Panc1 (cell line): ENCODE results near the gene GPRIN1. TPM values are rescaled to one million over a fixed set of nuclear protein-coding genes. Genes with fewer than 3 reads are reported as not detected.

Source experiments
- ATAC-seq: fragments of 200-7000 bp; cut with Tn5 transposase; 2 replicates; pipeline ENCODE4 v1.9.1; 2020; ENCODE audit warnings: mild to moderate bottlenecking, moderate library complexity
- BruUV-seq: library from RNA; stranded (reverse); fragments of 400-500 nt; replicated peaks from 2 replicates; lab custom pipeline; 2021; lab: Mats Ljungman, UMichigan
- CTCF ChIA-PET: fragments of 300-600 bp; sonication (Branson Sonifier 250); formaldehyde crosslinking; loops from one replicate; lab custom pipeline; 2022; ENCODE audit warnings: antibody characterized with exemption; lab: Charles Lee
- POLR2A ChIA-PET: fragments of 300-600 bp; sonication (Branson Sonifier 250); formaldehyde crosslinking; loops from one replicate; lab custom pipeline; 2022; ENCODE audit warnings: antibody characterized with exemption; lab: Charles Lee
- DNase-seq: peaks from one replicate; pipeline ENCODE4 v3.0.0-alpha.2; 2010; ENCODE audit warnings: low read depth, low spot score
- H3K27ac ChIP-seq: 2 replicates; pipeline ENCODE4 v1.5.1; 2011; ENCODE audit warnings: mild to moderate bottlenecking, low read length, inconsistent platforms
- H3K27me3 ChIP-seq: fragments of 200-500 bp; sonication (Bioruptor generic); 2 replicates; pipeline ENCODE4 v1.6.0; 2014; ENCODE audit warnings: low read length, inconsistent platforms; ENCODE audit not compliant: control insufficient read depth, insufficient read depth
- H3K36me3 ChIP-seq: fragments of 200-500 bp; sonication (Bioruptor generic); 2 replicates; pipeline ENCODE4 v1.5.1; 2014; ENCODE audit warnings: inconsistent platforms, mild to moderate bottlenecking, low read length, moderate library complexity; ENCODE audit not compliant: control insufficient read depth, insufficient read depth
- H3K4me1 ChIP-seq: 2 replicates; pipeline ENCODE4 v1.5.1; 2011; ENCODE audit warnings: inconsistent platforms, mild to moderate bottlenecking, low read length, moderate library complexity; ENCODE audit not compliant: control insufficient read depth, insufficient read depth
- H3K4me3 ChIP-seq, 2 experiments: 2 replicates each; pipeline ENCODE4 v1.5.1; 2011 to 2012; ENCODE audit warnings: low read depth in 2 of 2, low read length in 2 of 2, mild to moderate bottlenecking in 2 of 2, inconsistent platforms in 1 of 2, moderate library complexity in 1 of 2
- H3K9me3 ChIP-seq: fragments of 200-500 bp; sonication (Bioruptor generic); 2 replicates; pipeline ENCODE4 v1.5.1; 2014; ENCODE audit warnings: low read depth, mild to moderate bottlenecking, inconsistent platforms, low read length, moderate library complexity; ENCODE audit not compliant: control insufficient read depth, insufficient read depth
- CTCF ChIP-seq: fragments of 450-650 bp; IDR thresholded peaks from 2 replicates; pipeline ENCODE4 v1.5.1; 2017; ENCODE audit warnings: mild to moderate bottlenecking
- POLR2AphosphoS5 ChIP-seq: IDR thresholded peaks from 2 replicates; pipeline ENCODE4 v1.6.1; 2012; ENCODE audit warnings: mild to moderate bottlenecking, low read depth, low read length, moderate library complexity
- REST ChIP-seq, 2 experiments: IDR thresholded peaks; 2 replicates each; pipeline ENCODE4 v1.6.1; 2011 to 2012; ENCODE audit warnings: low read depth in 2 of 2, control low read depth in 1 of 2, low read length in 1 of 2, mild to moderate bottlenecking in 1 of 2, moderate library complexity in 1 of 2; ENCODE audit not compliant: insufficient read depth in 1 of 2
- SIN3A ChIP-seq: IDR thresholded peaks from 2 replicates; pipeline ENCODE4 v1.6.1; 2012; ENCODE audit warnings: low read depth, mild to moderate bottlenecking, low read length, moderate library complexity, borderline replicate concordance; ENCODE audit not compliant: insufficient read depth
- TCF7L2 ChIP-seq: IDR thresholded peaks from 2 replicates; pipeline ENCODE4 v1.6.1; 2011; ENCODE audit warnings: mild to moderate bottlenecking, low read depth, low read length, inconsistent platforms
- in situ Hi-C: cut with HindIII; loops from 2 replicates; pipeline ENCODE4 v1.10.0; 2016; ENCODE audit warnings: low sequenced_read_pairs, low pct_unique_long_range_greater_than_20kb
- intact Hi-C: fragments of 100-400 bp; cut with micrococcal nuclease; formaldehyde crosslinking; loops from one replicate; pipeline ENCODE4 v1.10.0; 2022; ENCODE audit not compliant: unreplicated experiment
- total RNA-seq: library from RNA; stranded (reverse); gene quantifications from one replicate; pipeline ENCODE4 v1.2.1, GENCODE V29; 2021; ENCODE audit not compliant: unreplicated experiment

GPRIN1 gene
- total RNA-seq, 1 experiment from 2014 or later, result 18.9 TPM

- POLR2A ChIA-PET, result no interaction called here
- no peak for DNase-seq
- in situ Hi-C loops, result no loop called here
- TF ChIP-seq REST (IDR thresholded peaks at IDR 0.05; ENCODE audit: insufficient read depth in 1 of 2, low read depth in 2 of 2, low read length in 1 of 2) (no peak), POLR2AphosphoS5 (no peak), SIN3A (no peak), CTCF (no peak), TCF7L2 (no peak)
- Histone ChIP-seq H3K4me3 (no peak overlapping the region), H3K9me3 (no peaks in the 10 kb centered on the region), H3K4me1 (no peaks in the 10 kb centered on the region), H3K27me3 (no peaks in the 10 kb centered on the region), H3K27ac (no peak overlapping the region), H3K36me3 (no peaks in the 10 kb centered on the region)
- no TSS peak for BruUV-seq
- ATAC-seq, result no peak; the same call in 1 of the 2 replicates
- CTCF ChIA-PET, result no interaction called here
- intact Hi-C loops, result no loop called here
Observed at GRCh38 chr5:176589039-176589769, 20.8 kb downstream of the GPRIN1 start.

GRCh38 chr5:176588297-176588696 is 21.7 kb downstream of the GPRIN1 start:
- ATAC-seq, result no peak
- no TSS peak for BruUV-seq
- H3K9me3 ChIP-seq, result no peaks in the 10 kb centered on the region
- ChIA-PET POLR2A (no interaction called here), CTCF (no interaction called here)
- no peak overlapping the region for H3K27ac ChIP-seq
- H3K4me1 ChIP-seq, result no peaks in the 10 kb centered on the region
- in situ Hi-C loops (no loop called here), intact Hi-C loops (no loop called here)
- H3K36me3 ChIP-seq, result no peaks in the 10 kb centered on the region
- no peaks in the 10 kb centered on the region for H3K27me3 ChIP-seq
- no peak for DNase-seq
- no peak overlapping the region for H3K4me3 ChIP-seq
- TF ChIP-seq POLR2AphosphoS5, result no peak
- TF ChIP-seq CTCF, result no peak
- TF ChIP-seq SIN3A, result no peak
- TF ChIP-seq TCF7L2, result no peak
- no peak for TF ChIP-seq REST (IDR thresholded peaks at IDR 0.05; ENCODE audit: insufficient read depth in 1 of 2, low read depth in 2 of 2, low read length in 1 of 2)
